ENCODE data around the gene OARD1. TPM values are rescaled to one million over a fixed set of nuclear protein-coding genes. Genes with fewer than 3 reads are reported as not detected.

The OARD1 gene
- total RNA-seq, 1 donor from 2014 or later, result 10.6 TPM

- no peak overlapping the region for H3K27ac Mint-ChIP-seq (ENCODE audit: unreplicated experiment)
- Histone ChIP-seq H3K36me3 (ENCODE audit: insufficient read depth, low read length) (no peaks in the 10 kb centered on the region), H3K4me1 (ENCODE audit: insufficient read depth, low read length) (peaks cover 9% of the 10 kb centered on the region), H2AFZ (ENCODE audit: low read depth, low read length) (no peak overlapping the region), H3K4me2 (ENCODE audit: low read length) (no peak overlapping the region), H3K9ac (ENCODE audit: low read length) (no peak overlapping the region), H3K9me3 (ENCODE audit: insufficient read depth, low read depth, low read length) (no peaks in the 10 kb centered on the region), H3K4me3 (ENCODE audit: insufficient read depth, low read depth, low read length) (no peak overlapping the region), H3K27ac (ENCODE audit: low read depth, low read length) (no peak overlapping the region), H4K20me1 (ENCODE audit: insufficient read depth, low read length) (no peaks in the 10 kb centered on the region), H3K27me3 (ENCODE audit: insufficient read depth, low read length) (peaks cover 3% of the 10 kb centered on the region), H3K79me2 (ENCODE audit: insufficient read depth, low read length) (no peaks in the 10 kb centered on the region)
- H3K27me3 Mint-ChIP-seq (ENCODE audit: low read depth, unreplicated experiment), result peaks cover 6% of the 10 kb centered on the region
- DNase-seq (ENCODE audit: low read depth) (no peak), FAIRE-seq (no peak)
- H3K9me3 Mint-ChIP-seq (ENCODE audit: unreplicated experiment), result peaks cover 3% of the 10 kb centered on the region
- TF ChIP-seq, protein P1, sequence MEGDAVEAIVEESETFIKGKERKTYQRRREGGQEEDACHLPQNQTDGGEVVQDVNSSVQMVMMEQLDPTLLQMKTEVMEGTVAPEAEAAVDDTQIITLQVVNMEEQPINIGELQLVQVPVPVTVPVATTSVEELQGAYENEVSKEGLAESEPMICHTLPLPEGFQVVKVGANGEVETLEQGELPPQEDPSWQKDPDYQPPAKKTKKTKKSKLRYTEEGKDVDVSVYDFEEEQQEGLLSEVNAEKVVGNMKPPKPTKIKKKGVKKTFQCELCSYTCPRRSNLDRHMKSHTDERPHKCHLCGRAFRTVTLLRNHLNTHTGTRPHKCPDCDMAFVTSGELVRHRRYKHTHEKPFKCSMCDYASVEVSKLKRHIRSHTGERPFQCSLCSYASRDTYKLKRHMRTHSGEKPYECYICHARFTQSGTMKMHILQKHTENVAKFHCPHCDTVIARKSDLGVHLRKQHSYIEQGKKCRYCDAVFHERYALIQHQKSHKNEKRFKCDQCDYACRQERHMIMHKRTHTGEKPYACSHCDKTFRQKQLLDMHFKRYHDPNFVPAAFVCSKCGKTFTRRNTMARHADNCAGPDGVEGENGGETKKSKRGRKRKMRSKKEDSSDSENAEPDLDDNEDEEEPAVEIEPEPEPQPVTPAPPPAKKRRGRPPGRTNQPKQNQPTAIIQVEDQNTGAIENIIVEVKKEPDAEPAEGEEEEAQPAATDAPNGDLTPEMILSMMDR (IDR thresholded peaks at IDR 0.05; ENCODE audit: insufficient read depth, low read depth, low read length), result no peak
- no peak for TF ChIP-seq EZH2 (IDR thresholded peaks at IDR 0.05; ENCODE audit: insufficient read depth, low read length)
- H3K36me3 Mint-ChIP-seq (ENCODE audit: low read depth, unreplicated experiment), result no peaks in the 10 kb centered on the region
- peaks cover 11% of the 10 kb centered on the region for H3K4me1 Mint-ChIP-seq (ENCODE audit: low read depth, unreplicated experiment)
- no peak overlapping the region for H3K4me3 Mint-ChIP-seq (ENCODE audit: unreplicated experiment)
Observed at GRCh38 chr6:41043151-41043550, 29.0 kb downstream of the OARD1 start.

DNA sequence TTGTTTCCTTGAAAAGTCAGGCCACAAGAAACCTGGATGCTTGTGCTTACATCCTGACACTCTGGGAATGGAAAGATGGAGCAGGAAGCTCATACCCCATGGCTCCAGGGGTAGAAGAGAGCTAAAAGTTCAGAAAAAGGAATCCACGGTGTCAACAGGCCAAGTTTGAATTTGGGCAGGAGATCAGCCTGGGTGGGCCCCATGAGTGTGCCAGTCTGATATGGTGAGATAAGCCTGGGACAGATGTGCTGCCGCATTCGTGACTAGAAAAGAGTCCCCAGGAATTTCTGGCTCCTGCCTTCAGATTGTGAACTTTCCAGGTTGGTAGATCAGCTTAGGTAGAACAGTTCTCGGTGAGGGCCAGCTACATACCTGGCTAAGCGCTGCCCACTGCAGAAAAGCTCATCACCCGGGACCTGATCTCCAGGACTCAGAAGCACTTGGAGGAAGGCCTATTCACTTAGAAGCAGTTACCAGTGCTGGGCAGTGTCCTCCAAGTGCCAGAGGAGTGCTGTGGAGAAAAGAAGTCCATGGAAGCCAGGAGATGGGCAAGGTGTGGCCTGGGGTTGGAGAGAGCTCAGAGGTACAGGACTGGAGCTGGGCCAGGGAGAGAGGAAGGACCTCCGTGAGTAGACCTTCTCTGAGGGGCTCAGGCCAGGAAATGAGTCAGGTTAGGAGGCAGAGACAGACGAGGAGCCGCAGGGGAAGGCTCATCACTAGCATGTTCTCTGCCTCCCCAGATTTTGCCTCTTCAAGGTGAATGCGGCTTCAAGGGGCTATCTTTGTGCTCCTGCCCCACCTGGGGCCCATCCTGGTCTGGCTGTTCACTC lies 29.7 kb downstream of the OARD1 start, which contains the start of gene TSPO2:
Gene TSPO2, plus strand, starts transcription at position 242 of the 830 bp plus-strand sequence. Its CDS starts 519 bp downstream, at position 761.
- H3K27ac Mint-ChIP-seq (ENCODE audit: unreplicated experiment), result no peak within 1 kb of the TSS
- FAIRE-seq, result no peak
- H3K4me3 Mint-ChIP-seq (ENCODE audit: unreplicated experiment), result no peak within 1 kb of the TSS

More for the DNA sequence above, 29.7 kb downstream of the OARD1 start, which contains the start of gene TSPO2:
- no peak for DNase-seq (ENCODE audit: low read depth)
- Histone ChIP-seq H3K27me3 (ENCODE audit: insufficient read depth, low read length) (peaks cover 3% of the 10 kb centered on the region), H3K79me2 (ENCODE audit: insufficient read depth, low read length) (no peaks in the 10 kb centered on the region), H3K4me2 (ENCODE audit: low read length) (no peak within 1 kb of the TSS), H4K20me1 (ENCODE audit: insufficient read depth, low read length) (no peaks in the 10 kb centered on the region), H2AFZ (ENCODE audit: low read depth, low read length) (no peak within 1 kb of the TSS), H3K9me3 (ENCODE audit: insufficient read depth, low read depth, low read length) (no peaks in the 10 kb centered on the region), H3K9ac (ENCODE audit: low read length) (no peak within 1 kb of the TSS), H3K36me3 (ENCODE audit: insufficient read depth, low read length) (no peaks in the 10 kb centered on the region), H3K27ac (ENCODE audit: low read depth, low read length) (no peak within 1 kb of the TSS), H3K4me1 (ENCODE audit: insufficient read depth, low read length) (peaks cover 9% of the 10 kb centered on the region), H3K4me3 (ENCODE audit: insufficient read depth, low read depth, low read length) (no peak within 1 kb of the TSS)
- peaks cover 3% of the 10 kb centered on the region for H3K9me3 Mint-ChIP-seq (ENCODE audit: unreplicated experiment)
- peaks cover 11% of the 10 kb centered on the region for H3K4me1 Mint-ChIP-seq (ENCODE audit: low read depth, unreplicated experiment)
- TF ChIP-seq, protein P1 (IDR thresholded peaks at IDR 0.05; ENCODE audit: insufficient read depth, low read depth, low read length), result no peak
- no peak for TF ChIP-seq EZH2 (IDR thresholded peaks at IDR 0.05; ENCODE audit: insufficient read depth, low read length)
- peaks cover under 1% of the 10 kb centered on the region for H3K27me3 Mint-ChIP-seq (ENCODE audit: low read depth, unreplicated experiment)
- no peaks in the 10 kb centered on the region for H3K36me3 Mint-ChIP-seq (ENCODE audit: low read depth, unreplicated experiment)
